GM12892 (cell line): ENCODE results near the gene RPS24.

Experiments
- POLR2A ChIP-seq: IDR thresholded peaks from 2 replicates; pipeline ENCODE4 v1.6.1; 2011; ENCODE audit warnings: low read depth, low read length, control low read depth
- POLR2AphosphoS5 ChIP-seq: IDR thresholded peaks from 2 replicates; pipeline ENCODE4 v1.6.1; 2011; ENCODE audit warnings: low read depth, low read length, control low read depth
- TAF1 ChIP-seq: IDR thresholded peaks from 2 replicates; pipeline ENCODE4 v1.6.1; 2011; ENCODE audit warnings: low read depth, mild to moderate bottlenecking, control low read depth, low read length, borderline replicate concordance

DNA sequence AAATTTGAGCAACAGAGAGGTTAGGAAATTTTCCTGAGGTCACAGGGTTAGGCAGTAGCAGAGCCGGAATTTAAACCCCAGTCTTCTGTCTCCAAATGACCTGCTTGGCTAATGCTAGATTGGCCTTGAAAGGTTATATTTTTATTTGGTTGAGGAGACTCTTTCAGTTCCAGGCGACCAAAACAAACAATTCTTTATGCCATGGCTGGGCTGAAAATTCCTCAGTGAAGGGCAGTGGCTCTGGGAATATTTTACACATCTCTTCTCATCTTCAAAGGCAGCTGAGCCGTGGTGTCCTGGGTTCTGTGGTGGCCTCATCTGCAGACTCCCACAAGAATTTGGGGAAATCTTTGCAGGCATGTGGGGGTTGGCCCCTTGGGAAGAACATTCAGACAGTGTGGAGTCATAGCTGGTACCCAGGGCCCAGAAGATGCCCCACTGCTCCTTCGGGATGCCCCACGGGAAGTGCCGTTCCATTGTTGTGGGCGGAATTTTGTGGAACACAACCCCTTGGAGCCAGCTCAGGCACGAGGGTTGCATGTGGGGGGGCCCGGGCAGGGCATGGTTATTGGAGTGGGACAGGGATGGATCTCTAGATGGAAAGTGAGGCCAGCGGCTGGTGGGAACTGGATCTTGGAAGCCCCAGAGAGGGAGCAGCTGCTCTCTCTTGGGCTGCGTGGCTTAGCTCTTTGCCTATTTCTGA is 33.2 kb downstream of the RPS24 start:
- no peak for TF ChIP-seq POLR2A
- TF ChIP-seq POLR2AphosphoS5, result no peak
- TF ChIP-seq TAF1, result no peak
